DOHH2 (cell line): Measurements from ENCODE around the gene VWA1.

Source experiments
- H3F3A ChIP-seq: fragments of 200-600 bp; sonication (generic), shearing (Covaris generic); 2 replicates; pipeline ENCODE4 v1.6.0; 2016; ENCODE audit warnings: antibody characterized with exemption, mild to moderate bottlenecking; ENCODE audit not compliant: control insufficient read depth, insufficient read depth
- H3K27ac ChIP-seq: fragments of 200-600 bp; sonication (generic); 2 replicates; pipeline ENCODE4 v1.5.1; 2014; ENCODE audit warnings: low read depth, mild to moderate bottlenecking, low read length, moderate library complexity
- H3K27me3 ChIP-seq: fragments of 200-600 bp; sonication (generic); 2 replicates; pipeline ENCODE4 v1.6.1; 2014; ENCODE audit warnings: mild to moderate bottlenecking, low read length, mixed read lengths; ENCODE audit not compliant: control insufficient read depth
- H3K36me3 ChIP-seq: fragments of 200-600 bp; sonication (generic); 2 replicates; pipeline ENCODE4 v1.6.1; 2014; ENCODE audit warnings: mild to moderate bottlenecking, low read length, moderate library complexity, mixed read lengths; ENCODE audit not compliant: control insufficient read depth
- H3K4me1 ChIP-seq: fragments of 200-600 bp; sonication (generic); 2 replicates; pipeline ENCODE4 v1.6.1; 2014; ENCODE audit warnings: mild to moderate bottlenecking, low read length, mixed read lengths; ENCODE audit not compliant: control insufficient read depth
- H3K4me2 ChIP-seq: fragments of 200-600 bp; sonication (generic); 2 replicates; pipeline ENCODE4 v1.6.0; 2014; ENCODE audit warnings: mild to moderate bottlenecking, low read length, moderate library complexity
- H3K4me3 ChIP-seq: fragments of 200-600 bp; sonication (generic); 2 replicates; pipeline ENCODE4 v1.5.1; 2014; ENCODE audit warnings: mild to moderate bottlenecking, low read length, mixed read lengths
- H3K79me2 ChIP-seq: fragments of 200-600 bp; sonication (generic); 2 replicates; pipeline ENCODE4 v1.6.1; 2014; ENCODE audit warnings: mild to moderate bottlenecking, low read length, mixed read lengths; ENCODE audit not compliant: control insufficient read depth
- H3K9me2 ChIP-seq: fragments of 200-600 bp; sonication (generic); replicated peaks from 2 replicates; pipeline ENCODE4 v1.6.1; 2014; ENCODE audit warnings: mild to moderate bottlenecking, low read length, mixed read lengths; ENCODE audit not compliant: control insufficient read depth
- H3K9me3 ChIP-seq: fragments of 200-600 bp; sonication (generic); 2 replicates; pipeline ENCODE4 v1.6.1; 2014; ENCODE audit warnings: antibody characterized with exemption, low read length, mixed read lengths; ENCODE audit not compliant: control insufficient read depth, insufficient read depth
- H4K20me1 ChIP-seq: fragments of 200-600 bp; sonication (generic); 2 replicates; pipeline ENCODE4 v1.6.0; 2014; ENCODE audit warnings: low read depth, mild to moderate bottlenecking, antibody characterized with exemption, low read length, moderate library complexity; ENCODE audit not compliant: control insufficient read depth, insufficient read depth
- EZH2phosphoT487 ChIP-seq: fragments of 200-600 bp; sonication (generic); IDR thresholded peaks from 2 replicates; pipeline ENCODE4 v1.6.1; 2017; ENCODE audit warnings: borderline replicate concordance, mild to moderate bottlenecking, antibody characterized with exemption, low read length, moderate library complexity, mixed read lengths
- TF ChIP-seq, protein P1 (sequence below): fragments of 200-600 bp; sonication (generic); IDR thresholded peaks from one replicate; pipeline ENCODE4 v1.5.1; 2014; ENCODE audit warnings: antibody characterized with exemption, mild to moderate bottlenecking, low read depth, low read length; ENCODE audit not compliant: poor library complexity, severe bottlenecking

The VWA1 gene

DNA sequence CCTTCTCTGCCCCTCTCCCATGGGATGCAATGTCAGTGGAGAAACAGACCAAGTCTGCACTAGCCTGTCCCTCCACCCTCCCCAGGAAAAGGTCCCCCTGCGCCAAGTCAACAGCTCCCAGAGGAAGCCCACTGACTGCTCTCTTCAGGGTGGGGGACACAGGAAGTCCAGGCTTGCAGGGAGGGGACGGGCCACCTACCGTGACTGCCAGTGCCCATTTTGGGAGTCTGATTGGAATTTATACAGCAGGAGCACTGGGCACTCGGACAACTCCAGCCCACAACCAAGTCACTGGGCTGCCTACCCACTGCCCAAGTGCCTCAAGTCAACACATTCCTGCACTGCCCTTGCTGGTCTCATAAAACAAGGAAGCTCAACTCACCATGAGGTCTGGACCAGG is 42.5 kb upstream of the VWA1 start:
- Histone ChIP-seq H3K9me2 (no peaks in the 10 kb centered on the region), H3K4me3 (no peak overlapping the region), H3K36me3 (peaks cover 91% of the 10 kb centered on the region), H3K79me2 (peaks cover 55% of the 10 kb centered on the region), H3K4me1 (peaks cover 11% of the 10 kb centered on the region), H3K9me3 (no peaks in the 10 kb centered on the region), H3K27ac (no peak overlapping the region), H3K4me2 (no peak overlapping the region), H4K20me1 (peaks cover 3% of the 10 kb centered on the region; the same call in 1 of the 2 replicates), H3K27me3 (no peaks in the 10 kb centered on the region), H3F3A (no peaks in the 10 kb centered on the region)
- no peak for TF ChIP-seq EZH2phosphoT487
- TF ChIP-seq, protein P1, sequence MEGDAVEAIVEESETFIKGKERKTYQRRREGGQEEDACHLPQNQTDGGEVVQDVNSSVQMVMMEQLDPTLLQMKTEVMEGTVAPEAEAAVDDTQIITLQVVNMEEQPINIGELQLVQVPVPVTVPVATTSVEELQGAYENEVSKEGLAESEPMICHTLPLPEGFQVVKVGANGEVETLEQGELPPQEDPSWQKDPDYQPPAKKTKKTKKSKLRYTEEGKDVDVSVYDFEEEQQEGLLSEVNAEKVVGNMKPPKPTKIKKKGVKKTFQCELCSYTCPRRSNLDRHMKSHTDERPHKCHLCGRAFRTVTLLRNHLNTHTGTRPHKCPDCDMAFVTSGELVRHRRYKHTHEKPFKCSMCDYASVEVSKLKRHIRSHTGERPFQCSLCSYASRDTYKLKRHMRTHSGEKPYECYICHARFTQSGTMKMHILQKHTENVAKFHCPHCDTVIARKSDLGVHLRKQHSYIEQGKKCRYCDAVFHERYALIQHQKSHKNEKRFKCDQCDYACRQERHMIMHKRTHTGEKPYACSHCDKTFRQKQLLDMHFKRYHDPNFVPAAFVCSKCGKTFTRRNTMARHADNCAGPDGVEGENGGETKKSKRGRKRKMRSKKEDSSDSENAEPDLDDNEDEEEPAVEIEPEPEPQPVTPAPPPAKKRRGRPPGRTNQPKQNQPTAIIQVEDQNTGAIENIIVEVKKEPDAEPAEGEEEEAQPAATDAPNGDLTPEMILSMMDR = no peak

DNA sequence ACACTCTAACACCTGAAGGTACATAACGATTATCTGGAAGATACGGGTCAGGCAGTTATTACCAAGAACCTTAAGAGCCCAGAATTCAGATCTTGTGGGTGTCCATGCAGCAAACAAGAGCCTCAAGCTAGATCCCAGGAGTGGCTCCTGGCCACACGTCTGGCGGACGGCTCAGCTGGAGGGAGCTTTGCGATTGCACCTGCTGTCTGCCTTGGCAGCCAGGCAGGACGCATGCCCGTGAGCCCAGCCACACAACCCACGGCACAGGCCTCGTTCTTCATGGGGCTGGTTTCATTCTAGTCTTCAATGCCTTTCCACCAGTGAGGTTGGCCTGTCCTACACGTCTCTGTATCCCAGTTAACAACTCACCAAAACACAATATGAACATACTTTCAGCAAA is 42.1 kb upstream of the VWA1 start:
- H3K79me2 ChIP-seq = peaks cover 59% of the 10 kb centered on the region
- no peak overlapping the region for H3K4me2 ChIP-seq
- H3K4me1 ChIP-seq = peaks cover 14% of the 10 kb centered on the region
- H3K27me3 ChIP-seq = no peaks in the 10 kb centered on the region
- H4K20me1 ChIP-seq = peaks cover 3% of the 10 kb centered on the region; the same call in 1 of the 2 replicates
- H3K36me3 ChIP-seq = peaks cover 91% of the 10 kb centered on the region
- no peak for TF ChIP-seq EZH2phosphoT487
- TF ChIP-seq, protein P1 = no peak
- H3K27ac ChIP-seq = no peak overlapping the region
- no peaks in the 10 kb centered on the region for H3K9me3 ChIP-seq
- no peaks in the 10 kb centered on the region for H3F3A ChIP-seq
- no peaks in the 10 kb centered on the region for H3K9me2 ChIP-seq
- H3K4me3 ChIP-seq = no peak overlapping the region

DNA sequence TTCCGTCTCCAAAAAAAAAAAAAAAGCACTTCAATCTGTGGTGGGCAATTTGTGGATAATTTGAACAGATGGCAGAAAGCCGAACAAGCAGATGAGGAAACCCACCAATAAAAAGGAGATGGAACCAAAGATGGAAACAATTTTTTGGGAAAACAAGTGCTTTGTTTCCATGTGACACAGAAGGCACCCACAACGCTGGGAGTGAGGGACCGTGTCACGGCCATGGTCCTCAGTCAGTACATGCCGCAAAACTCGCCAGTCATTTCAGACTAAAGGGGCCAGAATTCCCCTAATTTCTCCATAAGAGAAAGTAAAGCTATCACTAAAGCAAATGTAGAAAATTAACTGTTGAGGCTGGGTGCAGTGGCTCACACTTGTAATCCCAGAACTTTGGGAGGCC is 41.4 kb upstream of the VWA1 start:
- Histone ChIP-seq H3K9me3 (no peaks in the 10 kb centered on the region), H3K27ac (no peak overlapping the region), H3K9me2 (no peaks in the 10 kb centered on the region), H3K36me3 (peaks cover 93% of the 10 kb centered on the region), H3K4me3 (no peak overlapping the region), H3K4me1 (peaks cover 14% of the 10 kb centered on the region), H3K79me2 (peaks cover 66% of the 10 kb centered on the region), H4K20me1 (peaks cover 3% of the 10 kb centered on the region; the same call in 1 of the 2 replicates), H3F3A (no peaks in the 10 kb centered on the region), H3K4me2 (no peak overlapping the region), H3K27me3 (no peaks in the 10 kb centered on the region)
- TF ChIP-seq, protein P1 = no peak
- no peak for TF ChIP-seq EZH2phosphoT487
